AG04449 (cell line): Measurements from ENCODE around the gene SESN3.
"Not testable (repeated sequence)": the region's sequence is repeated elsewhere in the genome, so short reads cannot be mapped to it uniquely, and the experiment has no call there.

Experiments
- CTCF ChIA-PET: fragments of 350-600 bp; formaldehyde crosslinking; extraction: SDS; loops from one replicate; lab custom pipeline; 2021; ENCODE audit warnings: antibody characterized with exemption; lab: Yijun Ruan, JAX
- POLR2A ChIA-PET: fragments of 400-600, 350-600 bp; formaldehyde crosslinking; extraction: SDS; loops from one replicate; lab custom pipeline; 2020; ENCODE audit warnings: antibody characterized with exemption, inconsistent platforms; lab: Yijun Ruan, JAX
- DNase-seq: peaks from one replicate; pipeline ENCODE4 v3.0.0-alpha.2; 2010; ENCODE audit warnings: low read depth, low spot score
- H3K4me3 ChIP-seq: 2 replicates; pipeline ENCODE4 v1.5.1; 2011; ENCODE audit warnings: low read depth, mild to moderate bottlenecking, control low read depth, low read length
- CTCF ChIP-seq: IDR thresholded peaks from one replicate; pipeline ENCODE4 v1.5.1; 2011; ENCODE audit warnings: mild to moderate bottlenecking, moderate library complexity, low read length, control low read depth, inconsistent platforms; ENCODE audit not compliant: insufficient read depth; ENCODE audit errors: missing control alignments

The SESN3 gene

DNA sequence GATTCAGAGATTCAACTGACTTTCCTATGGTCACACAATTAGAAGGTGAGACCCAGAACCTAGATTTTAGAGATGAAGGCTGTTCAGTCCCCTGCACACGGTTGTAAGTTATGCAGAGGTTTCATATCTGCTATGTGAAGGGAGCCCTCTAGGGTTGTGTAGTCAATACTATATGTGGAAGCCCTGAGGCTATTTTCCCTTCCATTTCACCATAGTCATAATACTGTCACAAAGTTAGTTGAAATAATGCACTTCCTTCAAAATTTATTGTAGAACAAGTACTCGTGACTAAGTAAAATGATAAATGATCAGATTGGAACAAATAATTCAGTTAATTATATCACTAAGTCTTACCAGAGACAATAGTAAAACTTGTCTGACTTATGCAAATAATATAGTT, 92.6 kb downstream of the SESN3 start:
- DNase-seq, result no peak
- TF ChIP-seq CTCF, result no peak
- no peak overlapping the region for H3K4me3 ChIP-seq
- ChIA-PET POLR2A (interaction anchor here (1.2 kb wide), 1 partner anchor 9 kb away, joined by 4 read pairs; no protein-coding TSS in a partner anchor), CTCF (interaction anchor here (1.8 to 6.3 kb wide), 2 partner anchors 8 to 69 kb away, joined by 8 to 84 read pairs; partner anchors contain the start of gene SRSF8)

- no peak for TF ChIP-seq CTCF
- H3K4me3 ChIP-seq, result no peak overlapping the region
- no peak for DNase-seq
- ChIA-PET CTCF (interaction anchor here (0.6 to 6.3 kb wide), 6 partner anchors 10 to 515 kb away, joined by 3 to 84 read pairs (median 4); partner anchors contain the start of genes ENDOD1 and SRSF8), POLR2A (interaction anchor here (1.2 kb wide), 2 partner anchors 10 to 67 kb away, joined by 3 to 4 read pairs; no protein-coding TSS in a partner anchor)
These were observed 93.7 kb downstream of the SESN3 start for GRCh38 chr11:95137299-95137698.

DNA sequence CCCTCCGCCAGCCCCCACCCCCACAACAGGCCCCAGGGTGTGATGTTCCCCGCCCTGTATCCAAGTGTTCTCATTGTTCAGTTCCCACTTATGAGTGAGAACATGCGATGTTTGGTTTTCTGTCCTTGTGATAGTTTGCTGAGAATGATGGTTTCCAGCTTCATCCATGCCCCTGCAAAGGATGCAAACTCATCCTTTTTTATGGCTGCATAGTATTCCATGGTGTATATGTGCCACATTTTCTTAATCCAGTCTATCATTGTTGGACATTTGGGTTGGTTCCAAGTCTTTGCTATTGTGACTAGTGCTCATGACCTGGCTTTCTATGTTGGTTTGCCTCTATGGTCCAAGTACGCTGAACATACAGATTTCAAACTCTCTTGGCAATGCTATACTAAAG, 94.3 kb downstream of the SESN3 start:
- CTCF ChIA-PET, result interaction anchor here (1.2 to 6.3 kb wide), 6 partner anchors 10 to 514 kb away, joined by 3 to 84 read pairs (median 4); partner anchors contain the start of genes ENDOD1 and SRSF8
- H3K4me3 ChIP-seq, DNase-seq: not testable (repeated sequence)
- POLR2A ChIA-PET, result interaction anchor here (1.2 kb wide), 1 partner anchor 66 kb away, joined by 3 read pairs; no protein-coding TSS in a partner anchor

- TF ChIP-seq CTCF, result no peak
- ChIA-PET POLR2A (no interaction called here), CTCF (interaction anchor here (1.2 to 6.3 kb wide), 3 partner anchors 11 to 513 kb away, joined by 3 to 84 read pairs (median 5); partner anchors contain the start of gene SRSF8)
- no peak for DNase-seq
- H3K4me3 ChIP-seq, result no peak overlapping the region
These were observed 95.1 kb downstream of the SESN3 start for GRCh38 chr11:95135880-95136279.

DNA sequence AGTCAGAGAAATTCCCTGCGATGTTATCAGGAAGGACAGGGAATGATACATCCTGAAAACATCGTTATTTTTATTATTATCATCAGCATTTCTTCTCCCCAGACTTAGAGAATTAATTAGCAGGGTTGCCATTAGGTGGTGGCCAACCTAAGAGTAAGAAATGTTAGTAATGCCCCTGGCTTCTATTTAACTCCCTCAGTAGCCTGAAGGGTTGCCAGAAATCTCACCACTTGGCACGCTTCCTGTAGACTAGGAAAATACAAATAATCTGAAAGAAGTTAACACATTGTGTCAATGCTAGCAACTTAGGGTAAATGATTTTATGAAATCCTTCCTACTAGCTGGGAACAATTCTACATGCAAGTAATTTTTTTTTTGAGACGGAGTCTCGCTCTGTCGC, 95.8 kb downstream of the SESN3 start:
- CTCF ChIA-PET, result interaction anchor here (1.0 to 6.3 kb wide), 2 partner anchors 18 to 66 kb away, joined by 3 to 84 read pairs; partner anchors contain the start of gene SRSF8
- no peak for TF ChIP-seq CTCF
- POLR2A ChIA-PET, result no interaction called here
- no peak for DNase-seq
- no peak overlapping the region for H3K4me3 ChIP-seq

- DNase-seq, result no peak
- ChIA-PET POLR2A (no interaction called here), CTCF (interaction anchor here (1.0 kb wide), 1 partner anchor 18 kb away, joined by 3 read pairs; no protein-coding TSS in a partner anchor)
- TF ChIP-seq CTCF, result no peak
- no peak overlapping the region for H3K4me3 ChIP-seq
These were observed 96.5 kb downstream of the SESN3 start for GRCh38 chr11:95134491-95134890.

GRCh38 chr11:95132956-95133355, 98.0 kb downstream of the SESN3 start:
- no peak for TF ChIP-seq CTCF
- CTCF ChIA-PET, result interaction anchor here (1.0 to 2.3 kb wide), 4 partner anchors 10 to 633 kb away, joined by 4 to 6 read pairs (median 4); no protein-coding TSS in a partner anchor
- no peak for DNase-seq
- no peak overlapping the region for H3K4me3 ChIP-seq
- POLR2A ChIA-PET, result no interaction called here
